GM23248 (cell line): ENCODE data around the gene KCNJ12. TPM values are rescaled to one million over a fixed set of nuclear protein-coding genes. Genes with fewer than 3 reads are reported as not detected.
"Not testable (repeated sequence)": the region's sequence is repeated elsewhere in the genome, so short reads cannot be mapped to it uniquely, and the experiment has no call there.

ENCODE experiments used
- DNase-seq: peaks from one replicate; pipeline ENCODE4 v3.0.0-alpha.2; 2015
- H2AFZ ChIP-seq: fragments of 200-600 bp; sonication (generic); 2 replicates; pipeline ENCODE4 v1.6.1; 2016; ENCODE audit warnings: antibody characterized with exemption
- H3F3A ChIP-seq: fragments of 200-600 bp; sonication (generic); 2 replicates; pipeline ENCODE4 v1.6.1; 2016; ENCODE audit warnings: mild to moderate bottlenecking, antibody characterized with exemption, mixed run types; ENCODE audit not compliant: insufficient read depth
- H3K27ac ChIP-seq: fragments of 200-600 bp; sonication (generic); 2 replicates; pipeline ENCODE4 v1.5.1; 2016; ENCODE audit warnings: mild to moderate bottlenecking
- H3K27me3 ChIP-seq: fragments of 200-600 bp; sonication (generic); replicated peaks from 2 replicates; pipeline ENCODE4 v1.6.1; 2016; ENCODE audit warnings: mild to moderate bottlenecking; ENCODE audit not compliant: insufficient read depth
- H3K36me3 ChIP-seq: fragments of 200-600 bp; sonication (generic); 2 replicates; pipeline ENCODE4 v1.6.1; 2016; ENCODE audit warnings: low read depth, mild to moderate bottlenecking
- H3K4me1 ChIP-seq: fragments of 200-600 bp; sonication (generic); 2 replicates; pipeline ENCODE4 v1.6.1; 2016; ENCODE audit warnings: mild to moderate bottlenecking; ENCODE audit not compliant: insufficient read depth
- H3K4me2 ChIP-seq: fragments of 200-600 bp; sonication (generic); one replicate; pipeline ENCODE4 v1.6.1; 2016; ENCODE audit warnings: mild to moderate bottlenecking; ENCODE audit not compliant: unreplicated experiment
- H3K4me3 ChIP-seq: fragments of 200-600 bp; sonication (generic); 2 replicates; pipeline ENCODE4 v1.5.1; 2016; ENCODE audit warnings: mild to moderate bottlenecking
- H3K79me2 ChIP-seq: fragments of 200-600 bp; sonication (generic); 2 replicates; pipeline ENCODE4 v1.6.1; 2016; ENCODE audit warnings: mild to moderate bottlenecking; ENCODE audit not compliant: insufficient read depth
- H3K9ac ChIP-seq: fragments of 200-600 bp; sonication (generic); 2 replicates; pipeline ENCODE4 v1.6.1; 2016; ENCODE audit warnings: mild to moderate bottlenecking
- H3K9me2 ChIP-seq: fragments of 200-600 bp; sonication (generic); 2 replicates; pipeline ENCODE4 v1.6.1; 2016; ENCODE audit warnings: mixed run types, mild to moderate bottlenecking, moderate library complexity; ENCODE audit not compliant: insufficient read depth
- H3K9me3 ChIP-seq: fragments of 200-600 bp; sonication (generic); one replicate; pipeline ENCODE4 v1.6.1; 2017; ENCODE audit warnings: low read depth
- H4K20me1 ChIP-seq: fragments of 200-600 bp; sonication (generic); 2 replicates; pipeline ENCODE4 v1.6.0; 2016; ENCODE audit not compliant: insufficient read depth
- EZH2 ChIP-seq: fragments of 200-600 bp; sonication (generic); IDR thresholded peaks from 2 replicates; pipeline ENCODE4 v1.6.1; 2018; ENCODE audit warnings: antibody characterized with exemption, mild to moderate bottlenecking; ENCODE audit not compliant: insufficient read depth, poor library complexity, severe bottlenecking
- EZH2phosphoT487 ChIP-seq: fragments of 200-600 bp; sonication (generic); IDR thresholded peaks from 2 replicates; pipeline ENCODE4 v1.6.1; 2018; ENCODE audit warnings: antibody characterized with exemption, moderate library complexity, mild to moderate bottlenecking, low read depth; ENCODE audit not compliant: insufficient read depth
- WGBS, 2 experiments: methylation state at CpG; one replicate each; pipeline ENCODE4 v1.1.6; 2015 to 2017; ENCODE audit warnings: low lambda C conversion rate in 2 of 2, low coverage in 1 of 2; ENCODE audit errors: missing lambda C conversion rate in 2 of 2; 5-methylcytosine and 5-hydroxymethylcytosine counted together
- in situ Hi-C: fragments of 300-500 bp; cut with MboI; formaldehyde crosslinking; loops from 2 replicates; pipeline ENCODE4 v1.15.0; 2020
- polyA plus RNA-seq: library from polyadenylated mRNA; unstranded; fragments of >200 nt; fragmentation: Nextera tagmentation; extraction: Ambion mirVana; gene quantifications from 2 replicates; pipeline ENCODE4 v1.2.1, GENCODE V29; 2016
- total RNA-seq: library from RNA; depleted of rRNA; stranded (reverse); fragments of >200 nt; shearing (Covaris generic); gene quantifications from 2 replicates; pipeline ENCODE4 v1.2.3, GENCODE V29; 2014

Gene KCNJ12
- total and polyA plus RNA-seq, 2 experiments from 2014 or later = 0.29 to 0.54 TPM

- H3K4me2 ChIP-seq, in situ Hi-C loops, H4K20me1 ChIP-seq, H3K4me3 ChIP-seq, H3K27ac ChIP-seq, H3K9me3 ChIP-seq, H3K9me2 ChIP-seq, H3K9ac ChIP-seq, H2AFZ ChIP-seq, DNase-seq, H3K27me3 ChIP-seq, H3K79me2 ChIP-seq, H3K36me3 ChIP-seq: not testable (repeated sequence)
- peaks cover 27% of the 10 kb centered on the region for H3K4me1 ChIP-seq
- H3F3A ChIP-seq = peaks cover 17% of the 10 kb centered on the region
- WGBS, 2 experiments = 90% methylated on average over 7 of the region's 7 CpGs
These were observed 48.5 kb downstream of the KCNJ12 start for GRCh38 chr17:21424697-21425096.

GRCh38 chr17:21425321-21425720 is 49.2 kb downstream of the KCNJ12 start:
- H3K9me3 ChIP-seq = no peaks in the 10 kb centered on the region
- in situ Hi-C loops = no loop called here
- no peaks in the 10 kb centered on the region for H3K9me2 ChIP-seq
- peaks cover 28% of the 10 kb centered on the region for H3K4me1 ChIP-seq
- H4K20me1 ChIP-seq = no peaks in the 10 kb centered on the region
- peaks cover 18% of the 10 kb centered on the region for H3F3A ChIP-seq
- H3K4me3 ChIP-seq = no peak overlapping the region
- H3K9ac ChIP-seq = no peak overlapping the region
- no peaks in the 10 kb centered on the region for H3K79me2 ChIP-seq
- H3K27ac ChIP-seq = no peak overlapping the region
- no peak overlapping the region for H3K4me2 ChIP-seq
- 79% methylated on average over 10 of the region's 10 CpGs for WGBS, 2 experiments
- no peak for DNase-seq
- no peaks in the 10 kb centered on the region for H3K36me3 ChIP-seq
- TF ChIP-seq EZH2 = no peak
- TF ChIP-seq EZH2phosphoT487 = no peak
- no peaks in the 10 kb centered on the region for H3K27me3 ChIP-seq
- H2AFZ ChIP-seq = no peak overlapping the region

- H3K36me3 ChIP-seq = no peaks in the 10 kb centered on the region
- no peaks in the 10 kb centered on the region for H3K79me2 ChIP-seq
- no peak overlapping the region for H3K4me3 ChIP-seq
- H3F3A ChIP-seq = peaks cover 21% of the 10 kb centered on the region
- no peaks in the 10 kb centered on the region for H3K9me2 ChIP-seq
- no peak overlapping the region for H3K9ac ChIP-seq
- no peak overlapping the region for H3K4me2 ChIP-seq
- in situ Hi-C loops = no loop called here
- no peak overlapping the region for H3K27ac ChIP-seq
- no peaks in the 10 kb centered on the region for H4K20me1 ChIP-seq
- H3K27me3 ChIP-seq = no peaks in the 10 kb centered on the region
- H3K9me3 ChIP-seq = no peaks in the 10 kb centered on the region
- peak; percentile 50 for DNase-seq
- H2AFZ ChIP-seq = no peak overlapping the region
- TF ChIP-seq EZH2 = no peak
- no peak for TF ChIP-seq EZH2phosphoT487
- H3K4me1 ChIP-seq = peaks cover 31% of the 10 kb centered on the region
- 65 to 74% methylated on average over 4 of the region's 4 CpGs for WGBS, 2 experiments
These were observed 49.6 kb downstream of the KCNJ12 start for GRCh38 chr17:21425736-21426135.

GRCh38 chr17:21426246-21426645 is 50.1 kb downstream of the KCNJ12 start:
- H3K36me3 ChIP-seq, H2AFZ ChIP-seq, H3K9ac ChIP-seq, H3K27ac ChIP-seq, H3K9me2 ChIP-seq, DNase-seq, H4K20me1 ChIP-seq, H3K27me3 ChIP-seq, H3K4me2 ChIP-seq, in situ Hi-C loops, H3K79me2 ChIP-seq, H3K9me3 ChIP-seq, H3K4me3 ChIP-seq: not testable (repeated sequence)
- H3K4me1 ChIP-seq = peaks cover 35% of the 10 kb centered on the region
- peaks cover 26% of the 10 kb centered on the region for H3F3A ChIP-seq
- 66 to 71% methylated on average over 8 of the region's 8 CpGs for WGBS, 2 experiments

GRCh38 chr17:21426876-21427275 is 50.7 kb downstream of the KCNJ12 start:
- DNase-seq, H3K9me2 ChIP-seq, H3K4me3 ChIP-seq, H4K20me1 ChIP-seq, H3K9me3 ChIP-seq, in situ Hi-C loops, H3K9ac ChIP-seq, H3K4me2 ChIP-seq, H3K36me3 ChIP-seq, H3K79me2 ChIP-seq, H3K27me3 ChIP-seq, H3K27ac ChIP-seq, H2AFZ ChIP-seq: not testable (repeated sequence)
- Histone ChIP-seq H3K4me1 (peaks cover 35% of the 10 kb centered on the region), H3F3A (peaks cover 28% of the 10 kb centered on the region)
- WGBS, 2 experiments = 64 to 79% methylated on average over 7 to 8 of the region's 8 CpGs

GRCh38 chr17:21427727-21428126 is 51.6 kb downstream of the KCNJ12 start:
- H3K4me3 ChIP-seq, H3K4me2 ChIP-seq, H2AFZ ChIP-seq, DNase-seq, H3K27me3 ChIP-seq, in situ Hi-C loops, H3K27ac ChIP-seq, H3K9ac ChIP-seq, H4K20me1 ChIP-seq, H3K9me2 ChIP-seq, H3K36me3 ChIP-seq, H3K9me3 ChIP-seq, H3K79me2 ChIP-seq: not testable (repeated sequence)
- 0% methylated on average over 1 to 2 of the region's 3 CpGs for WGBS, 2 experiments
- Histone ChIP-seq H3F3A (peaks cover 28% of the 10 kb centered on the region), H3K4me1 (peaks cover 35% of the 10 kb centered on the region)

GRCh38 chr17:21428752-21429424 is 52.7 kb downstream of the KCNJ12 start:
- H3K79me2 ChIP-seq, H2AFZ ChIP-seq, H3K27me3 ChIP-seq, H4K20me1 ChIP-seq, H3K4me3 ChIP-seq, H3K9me3 ChIP-seq, H3K9ac ChIP-seq, H3K9me2 ChIP-seq, in situ Hi-C loops, H3K36me3 ChIP-seq: not testable (repeated sequence)
- peak; percentile 37 for DNase-seq
- Histone ChIP-seq H3K4me2 (peak overlapping the region; percentile 1), H3K27ac (0 out of 2 replicates have a peak overlapping the region, but pooled peaks have one; percentile 17), H3K4me1 (peaks cover 30% of the 10 kb centered on the region), H3F3A (peaks cover 28% of the 10 kb centered on the region)
- 63 to 65% methylated on average over 5 of the region's 5 CpGs for WGBS, 2 experiments
